Right atrium auricular region (tissue), 2 donors: Measurements from ENCODE around the gene SPIN1. TPM values are rescaled to one million over a fixed set of nuclear protein-coding genes. Genes with fewer than 3 reads are reported as not detected.

Experiments
- DNase-seq: peaks from one replicate; pipeline ENCODE4 v3.0.0-alpha.2; 2019; ENCODE audit warnings: low spot score
- H3K27ac ChIP-seq, 2 donors: fragments of 200-600 bp; sonication (generic); 1 replicate in 1 of 2; 2 replicates in 1 of 2; pipeline ENCODE4 v1.5.1; 2016 to 2019
- H3K27me3 ChIP-seq, 2 donors: fragments of 200-600 bp; sonication (generic); one replicate each; pipeline versions ENCODE4 v1.5.1 to v1.6.0; 2017 to 2019
- H3K36me3 ChIP-seq: fragments of 200-600 bp; sonication (generic); one replicate; pipeline ENCODE4 v1.5.1; 2016
- H3K4me1 ChIP-seq, 2 donors: fragments of 200-600 bp; sonication (generic); one replicate each; pipeline versions ENCODE4 v1.5.1 to v1.6.0; 2017 to 2019
- H3K4me3 ChIP-seq, 2 donors: fragments of 200-600 bp; sonication (generic); 1 replicate in 1 of 2; 2 replicates in 1 of 2; pipeline ENCODE4 v1.5.1; 2017 to 2019; ENCODE audit warnings: mild to moderate bottlenecking in 1 of 2, moderate library complexity in 1 of 2
- H3K9me3 ChIP-seq, 2 donors: fragments of 200-600 bp; sonication (generic); one replicate each; pipeline ENCODE4 v1.5.1; 2019
- CTCF ChIP-seq, 2 donors: fragments of 200-600 bp; sonication (generic); IDR thresholded peaks; one replicate each; pipeline ENCODE4 v1.5.1; 2019; ENCODE audit warnings: antibody characterized with exemption in 2 of 2
- total RNA-seq, 2 donors: library from RNA; depleted of rRNA; stranded (reverse); fragments of >200 nt; gene quantifications; one replicate each; pipeline ENCODE4 v1.1.0, GENCODE V29; 2016

SPIN1 gene
- total RNA-seq, 2 donors from 2014 or later, result 48.9 to 55.4 TPM

DNA sequence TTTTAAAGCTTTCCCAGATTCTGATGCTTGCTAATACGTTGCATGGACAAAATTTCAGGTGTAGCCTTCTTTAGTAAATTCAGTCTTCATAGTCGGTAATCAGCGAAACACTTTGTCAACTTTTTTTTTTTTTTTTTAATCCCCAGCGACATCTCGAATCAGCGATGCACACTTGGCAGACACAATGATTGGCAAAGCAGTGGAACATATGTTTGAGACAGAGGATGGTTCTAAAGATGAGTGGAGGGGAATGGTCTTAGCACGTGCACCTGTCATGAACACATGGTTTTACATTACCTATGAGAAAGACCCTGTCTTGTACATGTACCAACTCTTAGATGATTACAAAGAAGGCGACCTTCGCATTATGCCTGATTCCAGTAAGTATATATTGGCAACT lies 80.0 kb downstream of the SPIN1 start:
- Histone ChIP-seq H3K4me3 (no peak overlapping the region), H3K36me3 (peaks cover 23% of the 10 kb centered on the region), H3K4me1 (no peaks in the 10 kb centered on the region), H3K27me3 (no peaks in the 10 kb centered on the region), H3K27ac (no peak overlapping the region), H3K9me3 (no peaks in the 10 kb centered on the region)
- no peak for DNase-seq
- no peak for TF ChIP-seq CTCF (IDR thresholded peaks at IDR 0.05)

GRCh38 chr9:88476491-88477271 lies 88.4 kb downstream of the SPIN1 start:
- peaks cover 0 to 16% of the 10 kb centered on the region in 2 donors for H3K4me1 ChIP-seq
- H3K36me3 ChIP-seq, result peaks cover 8% of the 10 kb centered on the region
- H3K27ac ChIP-seq, result no peak overlapping the region
- no peak for DNase-seq
- no peaks in the 10 kb centered on the region for H3K9me3 ChIP-seq
- no peak for TF ChIP-seq CTCF (IDR thresholded peaks at IDR 0.05)
- no peak overlapping the region for H3K4me3 ChIP-seq
- H3K27me3 ChIP-seq, result no peaks in the 10 kb centered on the region

DNA sequence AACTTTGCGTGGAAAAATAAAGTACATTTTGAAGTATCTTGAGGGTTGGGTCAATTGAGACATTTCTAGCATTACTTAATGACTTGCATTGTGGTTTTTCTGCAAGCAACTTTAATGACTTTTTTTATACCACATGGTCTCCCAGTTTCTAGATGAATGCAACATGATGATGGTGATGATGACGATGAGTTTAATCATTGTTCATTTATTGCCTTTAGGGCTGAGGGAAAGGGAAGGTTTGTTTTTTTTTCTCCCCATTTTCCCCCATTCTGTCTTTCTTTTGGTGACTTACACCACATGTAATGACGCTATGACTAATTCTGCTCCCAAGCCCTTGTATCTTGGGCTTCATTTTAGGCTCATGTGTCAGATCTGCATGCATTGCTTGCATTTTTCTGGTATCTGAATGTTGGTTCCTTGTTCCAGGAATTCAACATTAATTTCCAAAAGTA lies 89.1 kb downstream of the SPIN1 start:
- H3K36me3 ChIP-seq, result peaks cover 8% of the 10 kb centered on the region
- H3K4me3 ChIP-seq, result no peak overlapping the region
- H3K27ac ChIP-seq, result no peak overlapping the region
- H3K9me3 ChIP-seq, result no peaks in the 10 kb centered on the region
- peaks cover 0 to 16% of the 10 kb centered on the region in 2 donors for H3K4me1 ChIP-seq
- TF ChIP-seq CTCF (IDR thresholded peaks at IDR 0.05), result no peak
- no peak for DNase-seq
- H3K27me3 ChIP-seq, result no peaks in the 10 kb centered on the region

DNA sequence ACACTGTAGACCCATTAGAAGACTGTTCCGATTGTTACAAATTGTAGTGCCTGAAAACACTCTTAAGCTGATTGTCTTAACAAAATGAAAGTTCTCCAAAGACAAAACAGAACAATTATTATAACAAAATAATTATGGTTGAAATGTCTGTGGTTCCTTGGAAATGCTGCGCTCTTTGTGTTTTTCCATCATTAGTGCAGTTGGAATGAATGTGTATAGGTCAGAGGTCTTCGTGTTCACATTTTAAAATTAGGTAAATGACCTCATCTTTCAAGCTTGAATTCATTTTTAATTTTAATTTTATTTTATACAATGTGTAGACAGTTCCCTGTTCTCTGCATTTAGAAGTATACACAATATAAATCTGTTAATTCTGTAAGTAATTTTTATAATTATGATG lies 90.0 kb downstream of the SPIN1 start:
- no peaks in the 10 kb centered on the region for H3K27me3 ChIP-seq
- H3K4me3 ChIP-seq, result no peak overlapping the region
- DNase-seq, result no peak
- no peaks in the 10 kb centered on the region for H3K9me3 ChIP-seq
- H3K27ac ChIP-seq, result no peak overlapping the region
- peaks cover 6% of the 10 kb centered on the region for H3K36me3 ChIP-seq
- peaks cover 0 to 16% of the 10 kb centered on the region in 2 donors for H3K4me1 ChIP-seq
- TF ChIP-seq CTCF (IDR thresholded peaks at IDR 0.05), result no peak

DNA sequence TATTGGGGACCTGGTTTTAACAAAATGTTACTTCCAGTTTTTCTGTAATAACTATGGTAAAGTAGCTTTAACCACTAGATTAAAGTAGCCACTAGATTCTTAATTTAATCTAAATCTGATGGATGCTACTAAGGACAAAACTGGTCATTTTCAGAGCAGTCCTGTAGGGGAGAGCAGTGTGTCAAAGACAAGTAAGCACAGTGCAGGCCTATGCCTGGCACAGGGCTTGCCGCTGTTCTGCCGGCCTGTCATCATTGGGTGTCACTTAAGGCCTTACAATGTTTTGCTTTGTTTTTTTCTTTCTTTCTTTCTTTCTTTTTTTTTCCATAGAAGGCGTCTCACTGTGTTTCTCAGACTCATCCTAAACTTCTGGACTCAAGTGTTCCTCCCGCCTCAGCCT lies 93.7 kb downstream of the SPIN1 start:
- no peak overlapping the region for H3K27ac ChIP-seq
- H3K9me3 ChIP-seq, result no peaks in the 10 kb centered on the region
- TF ChIP-seq CTCF (IDR thresholded peaks at IDR 0.05), result no peak
- peaks cover 0 to 10% of the 10 kb centered on the region in 2 donors for H3K4me1 ChIP-seq
- no peaks in the 10 kb centered on the region for H3K27me3 ChIP-seq
- peaks cover 14% of the 10 kb centered on the region for H3K36me3 ChIP-seq
- no peak for DNase-seq
- H3K4me3 ChIP-seq, result no peak overlapping the region

GRCh38 chr9:88488166-88488565 lies 99.9 kb downstream of the SPIN1 start:
- no peak overlapping the region for H3K4me3 ChIP-seq
- no peaks in the 10 kb centered on the region for H3K27me3 ChIP-seq
- H3K36me3 ChIP-seq, result peaks cover 7% of the 10 kb centered on the region
- H3K4me1 ChIP-seq, result no peaks in the 10 kb centered on the region
- H3K27ac ChIP-seq, result no peak overlapping the region
- H3K9me3 ChIP-seq, result no peaks in the 10 kb centered on the region
- no peak for DNase-seq
- TF ChIP-seq CTCF (IDR thresholded peaks at IDR 0.05), result no peak
